Hematopoietic multipotent progenitor cell treated with erythropoietin and hydrocortisone succinate and interleukin-3 and kit ligand, for 4 days (in vitro differentiated cells): Measurements from ENCODE around the gene MBD4.
A peak's percentile ranks its signal among the peaks of the same experiment; 100 is the strongest.
"Not testable (repeated sequence)": the region's sequence is repeated elsewhere in the genome, so short reads cannot be mapped to it uniquely, and the experiment has no call there.

Experiments
- DNase-seq: peaks from one replicate; pipeline ENCODE4 v3.0.0-alpha.2; 2015

MBD4 gene

DNA sequence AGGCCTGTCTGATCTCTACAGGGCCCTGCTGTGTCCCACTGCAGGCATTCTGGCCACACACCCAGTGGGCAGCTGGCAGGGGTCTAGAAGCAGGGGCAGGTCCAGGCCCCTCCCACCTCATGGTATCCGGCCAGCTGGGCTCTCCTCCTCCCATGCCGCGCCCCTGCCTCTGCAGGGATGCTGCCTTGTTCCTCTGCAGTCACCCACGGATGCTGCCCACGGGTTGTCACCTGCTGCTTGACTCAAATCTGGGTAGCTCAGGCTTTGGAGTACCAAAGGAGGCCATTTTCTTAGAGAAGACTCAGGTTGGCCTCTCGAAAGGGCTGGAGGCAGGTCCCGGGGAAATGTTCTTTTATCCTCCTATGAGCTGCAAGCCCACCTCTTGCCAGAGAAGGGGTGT lies 36.3 kb downstream of the MBD4 start:
- DNase-seq: no peak

DNA sequence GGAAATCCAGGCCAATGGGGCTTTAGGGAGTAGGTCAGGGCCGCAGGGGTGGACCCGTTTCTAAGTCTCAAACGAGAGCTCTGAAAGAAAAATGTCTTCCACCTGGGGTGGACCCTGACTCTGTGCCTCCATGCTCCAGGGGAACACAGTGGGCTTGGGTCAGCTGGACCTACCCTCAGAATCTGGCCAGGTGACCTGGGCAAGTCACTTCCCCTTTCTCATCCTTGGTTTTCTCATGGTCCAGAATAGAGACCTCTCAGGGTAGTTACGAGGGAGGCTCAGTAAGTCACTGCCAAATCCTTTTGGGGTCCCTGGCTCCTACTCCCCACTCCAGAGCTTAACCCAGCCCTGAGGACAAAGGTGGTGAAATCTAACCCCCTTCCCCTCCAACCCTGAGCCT lies 37.1 kb downstream of the MBD4 start:
- no peak for DNase-seq

DNA sequence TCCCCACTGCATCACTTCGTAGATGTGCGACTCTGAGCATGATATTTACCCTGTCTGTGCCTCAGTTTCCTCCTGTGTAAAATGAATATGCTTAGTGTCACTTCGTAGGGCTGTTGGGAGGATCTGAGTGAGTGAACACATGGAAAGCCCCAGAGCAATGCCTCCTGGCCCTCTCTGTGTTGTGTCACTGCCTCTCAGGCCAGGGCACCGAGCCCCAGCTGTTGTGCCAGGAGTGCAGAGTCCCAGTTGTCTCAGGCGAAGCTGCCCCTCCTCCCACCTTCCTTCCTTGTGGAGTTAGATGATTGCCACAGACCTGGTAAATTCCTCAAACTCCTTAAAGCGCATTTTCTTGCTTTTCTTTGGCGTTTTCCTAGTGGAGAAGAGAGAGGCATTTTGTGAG lies 37.5 kb downstream of the MBD4 start:
- DNase-seq: no peak

DNA sequence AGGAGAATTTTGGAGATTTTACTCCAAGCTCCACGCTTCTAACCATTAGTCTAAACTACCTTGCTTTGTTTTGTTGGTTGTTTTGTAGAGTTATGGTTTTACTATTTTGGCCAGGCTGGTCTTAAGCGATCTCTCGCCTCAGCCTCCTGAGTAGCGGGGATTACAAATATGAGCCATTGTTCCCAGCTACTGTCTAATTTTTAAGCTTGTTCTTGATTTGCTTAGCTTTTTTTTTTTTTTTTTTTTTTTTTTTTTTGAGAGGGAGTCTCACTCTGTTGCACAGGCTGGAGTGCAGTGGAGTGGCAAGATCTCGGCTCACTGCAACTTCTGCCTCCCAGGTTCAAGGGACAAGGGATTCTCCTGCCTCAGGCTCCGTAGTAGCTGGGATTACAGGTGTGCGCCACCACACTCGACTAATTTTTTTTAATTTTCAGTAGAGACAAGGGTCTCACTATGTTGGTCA lies 39.8 kb downstream of the MBD4 start:
- DNase-seq: no peak

GRCh38 chr3:129399145-129399894 lies 40.4 kb downstream of the MBD4 start:
- peak; percentile 97 for DNase-seq

DNA sequence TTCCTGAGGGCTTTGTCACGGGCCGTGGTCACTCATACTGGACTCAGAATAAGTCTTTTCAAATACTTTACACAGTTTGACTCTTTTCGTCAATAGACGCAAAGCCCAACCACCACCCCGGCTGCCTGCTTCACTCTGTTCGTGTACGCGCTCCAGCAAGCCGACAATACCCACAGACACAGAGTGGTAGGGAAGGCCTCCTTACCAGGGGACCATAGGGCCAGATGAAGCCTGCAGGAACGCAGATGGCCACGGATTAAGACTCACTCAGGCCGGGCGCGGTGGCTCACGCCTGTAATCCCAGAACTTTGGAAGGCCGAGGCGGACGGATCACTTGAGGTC lies 41.0 kb downstream of the MBD4 start:
- DNase-seq: peak; percentile 49

DNA sequence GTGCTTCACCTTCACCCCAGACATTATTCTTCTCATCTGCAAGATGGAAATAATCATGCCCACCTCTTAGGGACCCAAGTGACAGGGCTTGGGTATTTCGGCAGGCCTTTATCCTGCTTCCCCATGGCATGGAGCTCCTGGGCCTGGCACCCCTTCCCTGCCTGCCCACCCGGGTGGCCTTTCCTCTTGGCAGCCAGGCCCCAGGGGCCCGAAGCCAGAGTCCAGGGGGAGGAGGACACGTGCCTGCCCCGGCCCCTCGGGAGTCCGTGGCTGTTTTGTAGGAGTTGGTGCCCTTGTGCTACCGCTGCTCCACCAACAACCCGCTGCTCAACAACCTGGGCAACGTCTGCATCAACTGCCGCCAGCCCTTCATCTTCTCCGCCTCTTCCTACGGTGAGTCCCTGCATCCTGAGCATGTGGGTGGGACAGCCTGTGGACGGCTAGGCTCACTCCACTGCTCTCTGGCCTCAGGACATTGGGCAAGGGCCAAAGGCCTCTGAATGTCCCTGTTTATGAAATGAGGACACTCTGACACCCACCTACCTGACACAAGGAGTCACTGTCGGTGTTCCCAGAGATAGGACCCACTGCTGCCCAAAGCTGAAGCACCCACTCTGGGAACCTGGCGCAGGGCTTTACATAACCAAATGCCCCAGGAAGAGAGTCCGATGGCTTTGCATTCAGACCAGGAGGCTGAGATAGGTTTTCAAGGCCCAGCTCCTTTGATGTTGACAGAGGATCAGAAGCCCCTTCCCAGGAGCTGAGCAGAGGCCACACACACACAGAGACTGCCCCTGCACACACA lies 45.8 kb downstream of the MBD4 start:
- DNase-seq: not testable (repeated sequence)

DNA sequence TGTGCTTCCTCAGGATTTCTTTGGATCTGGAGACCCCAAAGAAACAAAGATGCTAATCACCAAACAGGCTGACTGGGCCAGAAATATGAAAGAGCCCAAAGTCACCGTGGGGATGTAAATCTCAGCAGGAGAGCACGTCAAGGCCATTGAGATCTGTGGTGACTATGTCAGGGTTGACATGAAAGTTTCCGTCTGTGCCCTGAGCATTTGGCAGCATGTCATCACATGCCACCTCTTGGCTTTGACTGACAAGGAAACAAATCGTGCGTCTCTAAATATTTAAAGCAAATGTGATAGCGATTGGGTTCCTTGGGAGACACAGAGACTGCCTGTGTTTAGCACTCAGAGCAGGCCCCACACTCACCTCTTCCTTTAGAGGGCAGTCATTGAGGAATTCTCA lies 46.5 kb downstream of the MBD4 start:
- DNase-seq: no peak

GRCh38 chr3:129392106-129392887 lies 47.5 kb downstream of the MBD4 start:
- DNase-seq: not testable (repeated sequence)

DNA sequence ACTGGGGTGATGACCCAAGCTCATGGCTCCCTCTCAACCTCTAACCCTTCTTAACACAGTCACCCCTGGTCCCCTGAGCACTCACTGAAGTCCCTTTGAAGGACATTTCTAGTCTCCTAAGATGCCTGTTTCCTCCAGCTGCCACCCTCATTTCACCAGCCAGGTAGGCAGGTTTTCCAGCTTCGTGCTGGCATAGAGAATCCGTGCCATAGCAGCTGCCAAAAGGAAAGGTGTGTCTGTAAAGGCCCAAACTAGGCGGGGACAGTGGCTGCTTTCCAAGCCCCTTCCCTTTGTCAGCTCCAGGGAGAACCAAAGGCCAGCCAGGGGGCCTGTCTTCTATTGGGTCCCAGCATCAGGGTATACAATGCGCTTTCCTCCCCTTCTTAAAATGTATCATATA lies 48.2 kb downstream of the MBD4 start:
- not testable (repeated sequence) for DNase-seq

DNA sequence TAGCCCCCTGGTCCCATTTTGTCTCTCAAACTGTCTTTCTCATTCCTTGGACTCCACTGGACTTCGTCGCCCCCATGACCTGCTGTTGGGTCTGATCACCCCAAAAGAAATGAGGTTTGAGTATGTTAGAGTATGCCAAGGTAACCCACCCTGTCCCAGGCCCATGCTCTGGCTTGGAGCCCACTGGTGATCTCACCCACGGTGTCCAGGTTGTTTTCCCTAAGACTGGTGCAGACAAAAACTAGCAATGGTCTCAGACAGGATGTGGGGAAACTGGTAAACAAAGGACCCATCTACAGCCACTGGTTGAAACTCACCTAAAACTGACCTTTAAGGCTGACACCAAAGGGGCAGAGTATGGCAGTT lies 50.2 kb downstream of the MBD4 start:
- no peak for DNase-seq

DNA sequence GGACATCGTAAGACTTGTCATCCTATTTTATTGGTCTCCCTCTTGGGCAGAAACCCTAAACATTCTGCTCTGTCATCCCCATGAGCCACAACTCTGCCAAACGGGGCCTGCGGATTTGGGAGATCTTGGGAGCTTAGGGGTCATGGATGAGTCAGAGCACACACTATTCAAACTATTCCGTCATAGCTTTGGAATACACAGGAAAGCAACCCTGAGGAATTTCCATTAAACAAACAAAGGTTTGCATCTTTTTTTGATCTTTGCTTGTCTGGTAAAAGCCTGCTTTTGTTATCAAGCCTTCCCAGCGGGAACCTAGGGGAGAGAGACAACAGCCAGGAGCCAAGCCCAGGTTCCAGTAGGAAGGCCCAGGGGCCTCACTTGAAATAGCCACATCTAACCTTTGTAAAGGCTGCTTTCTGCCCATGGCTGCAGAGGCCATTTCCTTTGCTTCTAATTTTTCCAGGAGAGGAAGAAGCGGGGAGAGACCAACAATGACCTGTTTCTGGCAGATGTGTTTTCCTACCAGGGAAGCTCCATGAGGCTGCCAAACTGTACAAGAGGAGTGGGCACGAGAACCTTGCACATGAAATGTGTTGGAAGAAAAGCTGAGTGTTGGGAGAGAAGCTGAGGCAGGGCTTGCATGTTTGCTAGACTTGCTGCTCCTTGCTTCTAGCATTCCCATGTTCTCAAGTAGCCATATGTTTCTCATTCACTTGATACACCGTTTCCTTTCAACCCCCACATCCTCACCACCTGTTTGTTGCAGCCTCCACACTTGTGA lies 50.8 kb downstream of the MBD4 start:
- DNase-seq: not testable (repeated sequence)

DNA sequence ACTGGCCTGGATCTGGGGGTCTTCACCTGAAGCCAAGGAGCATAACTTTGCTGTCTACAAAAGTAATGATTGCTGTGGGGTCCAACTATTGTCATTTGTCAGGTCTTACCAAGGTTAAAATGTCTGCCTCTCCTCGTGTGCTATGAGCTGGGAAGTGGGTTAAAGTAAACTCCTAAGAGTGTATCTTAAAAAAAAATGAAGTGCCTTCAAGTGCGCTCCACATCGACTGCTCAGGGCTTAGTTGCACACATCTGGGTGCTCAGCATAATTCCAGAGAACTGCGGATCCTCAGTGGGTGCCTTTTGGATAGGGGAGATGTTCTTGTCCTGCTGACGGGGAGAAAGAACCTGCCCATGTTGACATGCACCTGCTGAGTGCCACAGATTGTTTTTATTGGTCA lies 52.3 kb downstream of the MBD4 start:
- DNase-seq: no peak

GRCh38 chr3:129386984-129387383 lies 52.8 kb downstream of the MBD4 start:
- no peak for DNase-seq

DNA sequence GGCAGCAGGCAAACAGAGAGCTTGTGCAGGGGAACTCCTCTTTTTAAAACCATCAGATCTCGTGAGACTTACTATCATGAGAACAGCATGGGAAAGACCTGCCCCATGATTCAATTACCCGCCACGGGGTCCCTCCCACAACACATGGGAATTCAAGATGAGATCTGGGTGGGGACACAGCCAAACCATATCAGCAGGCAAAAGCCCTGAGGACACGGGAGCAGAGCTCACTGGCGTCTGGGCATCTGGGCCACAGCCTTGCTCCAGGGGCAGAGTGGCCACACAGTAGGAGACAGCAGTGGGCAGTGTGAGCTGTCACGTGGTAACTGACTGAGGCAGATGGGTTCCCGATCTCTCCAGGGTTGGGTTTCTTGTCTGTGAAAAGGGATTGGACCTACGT lies 54.2 kb downstream of the MBD4 start:
- DNase-seq: peak; percentile 74

- DNase-seq: no peak
Measured at GRCh38 chr3:129384594-129385323, 55.0 kb downstream of the MBD4 start.

- not testable (repeated sequence) for DNase-seq
Measured at GRCh38 chr3:129384103-129384502, 55.6 kb downstream of the MBD4 start.

GRCh38 chr3:129383292-129383860 lies 56.4 kb downstream of the MBD4 start:
- DNase-seq: peak; percentile 87

DNA sequence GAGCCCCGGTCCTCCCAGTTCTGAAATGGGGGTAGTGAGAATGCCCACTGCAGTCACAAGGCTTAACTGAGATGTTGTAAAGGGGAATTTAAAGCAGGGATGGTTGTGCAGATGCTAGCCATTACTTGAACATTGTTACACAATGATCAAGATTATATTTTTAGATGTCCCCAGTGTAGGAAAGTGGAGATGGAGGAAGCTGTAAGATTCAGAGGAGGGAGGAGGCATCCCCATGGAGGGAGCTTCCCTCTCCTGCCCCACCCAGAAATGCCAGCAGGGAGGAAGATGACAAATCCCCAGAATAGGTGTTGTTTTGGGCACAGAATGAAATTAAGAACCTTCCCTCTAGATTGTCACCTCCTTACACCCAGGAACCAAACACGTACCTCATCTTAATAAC lies 57.4 kb downstream of the MBD4 start:
- DNase-seq: no peak
